Kidney (tissue), 14 donors: ENCODE data around the gene KLHDC7B. TPM values are rescaled to one million over a fixed set of nuclear protein-coding genes. Genes with fewer than 3 reads are reported as not detected.

ENCODE experiments used
- DNase-seq, 5 donors: peaks; one replicate each; pipeline ENCODE4 v3.0.0-alpha.2; 2013 to 2020
- FAIRE-seq: peaks from 2 replicates; lab custom pipeline; 2012; peaks lifted over from hg19 to GRCh38; lab: Jason Lieb, UNC
- H3K27ac ChIP-seq, 2 donors: one replicate each; pipeline ENCODE4 v1.7.0; 2013; ENCODE audit warnings: low read depth in 2 of 2, low read length in 2 of 2, inconsistent platforms in 1 of 2
- H3K27me3 ChIP-seq: one replicate; pipeline ENCODE4 v1.7.1; 2013; ENCODE audit warnings: low read length, inconsistent platforms; ENCODE audit not compliant: control insufficient read depth, insufficient read depth
- H3K36me3 ChIP-seq, 3 donors: one replicate each; pipeline versions ENCODE4 v1.7.0 to v1.7.1; 2013; ENCODE audit warnings: low read length in 3 of 3, control low read depth in 1 of 3, inconsistent platforms in 1 of 3; ENCODE audit not compliant: insufficient read depth in 3 of 3, control insufficient read depth in 2 of 3
- H3K4me1 ChIP-seq, 3 donors: one replicate each; pipeline versions ENCODE4 v1.7.0 to v1.7.1; 2013; ENCODE audit warnings: low read length in 3 of 3, inconsistent platforms in 1 of 3, low read depth in 1 of 3; ENCODE audit not compliant: control insufficient read depth in 2 of 3, insufficient read depth in 2 of 3
- H3K4me3 ChIP-seq, 3 donors: one replicate each; pipeline versions ENCODE4 v1.7.0 to v1.8.1; 2013; ENCODE audit warnings: low read length in 3 of 3, control low read depth in 1 of 3, inconsistent platforms in 1 of 3
- H3K9ac ChIP-seq, 3 donors: one replicate each; pipeline versions ENCODE4 v1.7.0 to v1.7.1; 2013; ENCODE audit warnings: low read length in 3 of 3, control low read depth in 1 of 3, inconsistent platforms in 1 of 3
- H3K9me3 ChIP-seq, 3 donors: one replicate each; pipeline versions ENCODE4 v1.7.0 to v1.7.1; 2013; ENCODE audit warnings: low read length in 3 of 3, control low read depth in 1 of 3, inconsistent platforms in 1 of 3; ENCODE audit not compliant: control insufficient read depth in 2 of 3, insufficient read depth in 1 of 3
- intact Hi-C: fragments of 100-400 bp; cut with DNase I; formaldehyde crosslinking; loops from one replicate; pipeline ENCODE4 v1.11.1; 2022
- polyA plus RNA-seq: library from polyadenylated mRNA; stranded (reverse); fragments of 350-450 nt; fragmentation: Illumina TruSeq; extraction: RNeasy Lipid Tissue Mini Kit (QIAGEN cat#74804); gene quantifications from one replicate; pipeline ENCODE4 v1.2.3, GENCODE V29; 2014; ENCODE audit warnings: low read depth, low replicate concordance; ENCODE audit not compliant: insufficient read depth
- total RNA-seq: library from RNA; stranded (reverse); fragmentation: NEBNext Ultra II Directional; extraction: Animal tissue kit (Norgen Biotek cat#: 25700); gene quantifications from one replicate; pipeline ENCODE4 v1.2.1, GENCODE V29; 2021
- TF ChIP-seq, protein P1 (sequence below): IDR thresholded peaks from 3 replicates; pipeline ENCODE4 v1.5.1; 2012; ENCODE audit warnings: mild to moderate bottlenecking, moderate library complexity, borderline replicate concordance; ENCODE audit not compliant: insufficient read depth; ENCODE audit errors: extremely low read depth
- donor health status: control.
- donor health status: control.
- donor health status: control.
- donor health status: control.
- donor health status: control.
- donor health status: DM: yes; HTN: yes; CAD: no.
- donor health status: Normal renal cell carcinoma (clear cell type).

Gene KLHDC7B
- total and polyA plus RNA-seq, 2 donors from 2014 or later: 1.4 to 16.1 TPM

- Histone ChIP-seq H3K9ac (no peak overlapping the region), H3K4me3 (no peak overlapping the region), H3K27ac (no peak overlapping the region), H3K9me3 (no peaks in the 10 kb centered on the region), H3K4me1 (no peaks in the 10 kb centered on the region), H3K27me3 (no peaks in the 10 kb centered on the region), H3K36me3 (peaks cover 0 to 10% (median 5%) of the 10 kb centered on the region in 3 donors)
- no peak for DNase-seq
- no peak for FAIRE-seq
- intact Hi-C loops: no loop called here
- TF ChIP-seq, protein P1, sequence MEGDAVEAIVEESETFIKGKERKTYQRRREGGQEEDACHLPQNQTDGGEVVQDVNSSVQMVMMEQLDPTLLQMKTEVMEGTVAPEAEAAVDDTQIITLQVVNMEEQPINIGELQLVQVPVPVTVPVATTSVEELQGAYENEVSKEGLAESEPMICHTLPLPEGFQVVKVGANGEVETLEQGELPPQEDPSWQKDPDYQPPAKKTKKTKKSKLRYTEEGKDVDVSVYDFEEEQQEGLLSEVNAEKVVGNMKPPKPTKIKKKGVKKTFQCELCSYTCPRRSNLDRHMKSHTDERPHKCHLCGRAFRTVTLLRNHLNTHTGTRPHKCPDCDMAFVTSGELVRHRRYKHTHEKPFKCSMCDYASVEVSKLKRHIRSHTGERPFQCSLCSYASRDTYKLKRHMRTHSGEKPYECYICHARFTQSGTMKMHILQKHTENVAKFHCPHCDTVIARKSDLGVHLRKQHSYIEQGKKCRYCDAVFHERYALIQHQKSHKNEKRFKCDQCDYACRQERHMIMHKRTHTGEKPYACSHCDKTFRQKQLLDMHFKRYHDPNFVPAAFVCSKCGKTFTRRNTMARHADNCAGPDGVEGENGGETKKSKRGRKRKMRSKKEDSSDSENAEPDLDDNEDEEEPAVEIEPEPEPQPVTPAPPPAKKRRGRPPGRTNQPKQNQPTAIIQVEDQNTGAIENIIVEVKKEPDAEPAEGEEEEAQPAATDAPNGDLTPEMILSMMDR: no peak
These were observed 29.6 kb upstream of the KLHDC7B start for GRCh38 chr22:50516068-50516467.

DNA sequence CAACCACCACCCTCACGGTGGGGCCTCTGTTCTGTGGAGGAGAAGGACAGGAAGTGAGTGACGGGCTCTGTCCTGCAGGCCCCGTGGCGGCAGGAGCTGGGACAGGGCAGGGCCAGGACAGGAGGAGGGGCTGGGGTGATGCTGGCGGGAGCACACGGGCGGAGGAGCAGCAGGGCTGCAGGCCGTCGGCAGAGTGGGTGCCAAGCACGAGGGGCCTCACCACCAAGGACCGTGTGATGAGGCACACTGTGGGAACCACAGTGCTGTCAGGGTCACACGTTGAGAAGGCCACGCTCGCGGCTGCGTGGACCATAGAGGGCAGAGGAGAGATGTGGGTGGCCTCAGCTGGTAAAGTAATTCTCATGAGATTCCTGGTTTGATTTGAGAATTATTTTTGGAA is 28.8 kb upstream of the KLHDC7B start:
- no peak overlapping the region for H3K9ac ChIP-seq
- DNase-seq (no peak), FAIRE-seq (no peak)
- intact Hi-C loops: no loop called here
- H3K36me3 ChIP-seq: peaks cover 0 to 13% (median 5%) of the 10 kb centered on the region in 3 donors
- no peak overlapping the region for H3K27ac ChIP-seq
- H3K9me3 ChIP-seq: no peaks in the 10 kb centered on the region
- TF ChIP-seq, protein P1: no peak
- H3K4me3 ChIP-seq: no peak overlapping the region
- H3K27me3 ChIP-seq: no peaks in the 10 kb centered on the region
- H3K4me1 ChIP-seq: no peaks in the 10 kb centered on the region

DNA sequence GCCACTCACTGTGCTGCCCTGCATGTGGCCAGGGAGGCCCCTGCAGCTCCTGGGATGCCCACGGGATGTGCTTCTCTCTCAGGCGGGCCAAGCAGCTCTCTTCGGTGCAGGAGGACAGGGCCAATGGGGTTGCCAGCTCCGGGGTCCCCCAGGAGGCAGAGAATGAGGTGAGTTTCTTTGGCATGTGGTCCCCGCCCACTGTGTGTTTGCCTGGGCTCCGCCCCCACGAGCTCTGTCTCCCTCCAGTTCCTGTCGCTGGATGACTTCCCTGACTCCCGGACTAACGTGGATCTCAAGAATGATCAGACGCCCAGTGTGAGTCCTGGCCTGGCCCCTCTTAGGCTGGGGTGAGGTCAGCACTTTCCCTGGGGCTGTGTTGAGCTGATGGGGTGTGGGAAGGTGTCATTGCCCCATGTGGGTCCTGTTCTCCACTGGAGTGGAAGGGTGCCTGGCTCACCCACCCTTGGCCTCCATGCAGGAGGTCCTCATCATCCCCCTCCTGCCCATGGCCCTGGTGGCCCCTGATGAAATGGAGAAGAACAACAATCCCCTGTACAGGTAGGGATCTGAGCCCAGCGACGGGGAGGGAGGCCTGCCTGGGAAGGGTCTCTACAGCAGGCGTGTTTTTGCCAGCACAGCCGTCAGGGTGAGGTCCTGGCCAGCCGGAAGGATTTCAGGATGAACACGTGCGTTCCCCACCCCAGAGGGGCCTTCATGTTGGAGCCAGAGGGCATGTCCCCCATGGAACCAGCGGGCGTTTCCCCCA is 28.0 kb upstream of the KLHDC7B start:
- H3K4me1 ChIP-seq: no peaks in the 10 kb centered on the region
- H3K27ac ChIP-seq: no peak overlapping the region
- H3K9ac ChIP-seq: no peak overlapping the region
- H3K36me3 ChIP-seq: peaks cover 0 to 16% (median 5%) of the 10 kb centered on the region in 3 donors
- FAIRE-seq: no peak
- peak in 1 of 5 donors; percentile 26 for DNase-seq
- no peak overlapping the region for H3K4me3 ChIP-seq
- no peaks in the 10 kb centered on the region for H3K27me3 ChIP-seq
- intact Hi-C loops: no loop called here
- no peaks in the 10 kb centered on the region for H3K9me3 ChIP-seq
- TF ChIP-seq, protein P1: no peak
